Activated T-cell treated with anti-CD3 and anti-CD28 coated beads for 48 hours (primary cell): Measurements from ENCODE around the gene PREX1.

Experiments used
- DNase-seq: peaks from one replicate; pipeline ENCODE4 v3.0.0-alpha.2; 2020; ENCODE audit warnings: low read depth

Gene PREX1

GRCh38 chr20:48656661-48657211 is 171.1 kb downstream of the PREX1 start:
- DNase-seq = no peak

DNA sequence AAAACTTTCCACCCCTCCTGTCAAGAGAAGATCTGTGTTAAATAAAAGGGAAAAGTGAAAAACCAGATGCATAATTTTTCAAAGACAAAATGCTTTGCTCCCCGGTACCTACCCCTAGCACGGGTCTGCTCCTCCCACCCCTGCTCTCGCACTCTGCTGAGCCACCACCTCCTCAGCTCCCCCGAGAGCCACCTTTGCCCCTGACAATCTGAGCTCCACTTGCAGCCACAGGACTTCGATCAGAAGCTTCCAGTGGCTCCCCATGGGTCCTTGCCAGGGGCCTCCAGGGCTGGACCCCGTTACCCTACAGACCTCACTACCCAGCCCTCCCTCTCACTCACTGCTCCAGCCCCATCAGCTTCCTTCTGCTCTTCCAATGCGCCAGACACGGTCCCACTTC is 171.7 kb downstream of the PREX1 start:
- DNase-seq = no peak

- no peak for DNase-seq
These were observed 174.1 kb downstream of the PREX1 start for GRCh38 chr20:48653706-48654051.

GRCh38 chr20:48652961-48653705 is 174.7 kb downstream of the PREX1 start:
- DNase-seq = no peak

DNA sequence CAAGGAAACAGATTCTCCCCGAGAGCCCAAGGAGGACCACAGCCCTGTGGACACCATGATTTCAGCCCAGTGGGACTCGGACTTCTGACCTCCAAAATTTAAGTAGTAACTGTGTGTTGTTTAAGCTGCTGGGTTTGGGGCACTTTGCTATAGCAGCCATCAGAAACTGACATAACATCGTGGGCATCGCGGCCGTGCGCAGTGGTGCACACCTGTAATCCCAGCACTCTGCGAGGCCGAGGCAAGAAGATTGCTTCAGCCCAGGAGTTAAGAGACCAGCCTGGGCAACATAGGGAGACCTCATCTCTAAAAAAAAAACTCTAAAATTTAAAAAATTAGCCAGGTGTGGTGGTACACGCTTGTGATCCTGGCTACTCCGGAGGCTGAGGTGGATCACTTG is 175.8 kb downstream of the PREX1 start:
- no peak for DNase-seq

- DNase-seq = no peak
These were observed 176.5 kb downstream of the PREX1 start for GRCh38 chr20:48651271-48651670.

- no peak for DNase-seq
These were observed 177.9 kb downstream of the PREX1 start for GRCh38 chr20:48649868-48650267.

DNA sequence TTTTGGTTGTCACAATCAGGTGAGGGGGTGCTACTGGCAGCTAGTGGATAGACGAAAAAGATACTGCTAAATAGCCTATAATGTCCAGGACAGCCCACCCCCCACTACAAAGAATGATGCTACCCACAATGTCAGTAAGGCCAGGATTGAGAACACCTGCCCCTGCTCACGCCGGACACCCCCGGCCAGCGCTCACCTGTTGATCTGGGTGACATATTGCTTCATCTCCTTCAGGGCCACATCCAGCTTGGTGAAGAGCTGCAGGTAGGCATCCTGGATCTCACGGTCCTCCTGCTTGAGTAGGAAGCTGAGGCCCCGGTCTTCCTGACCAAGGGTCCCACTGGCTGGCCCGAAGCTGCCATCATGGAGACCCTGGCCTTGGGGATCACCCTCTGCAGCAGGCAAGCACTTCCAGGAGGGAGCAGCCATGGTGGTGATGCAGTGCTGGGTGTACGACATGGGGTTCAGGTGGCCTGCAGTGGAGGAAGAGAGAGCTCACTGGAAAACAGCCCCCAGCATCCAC is 178.6 kb downstream of the PREX1 start:
- DNase-seq = no peak

DNA sequence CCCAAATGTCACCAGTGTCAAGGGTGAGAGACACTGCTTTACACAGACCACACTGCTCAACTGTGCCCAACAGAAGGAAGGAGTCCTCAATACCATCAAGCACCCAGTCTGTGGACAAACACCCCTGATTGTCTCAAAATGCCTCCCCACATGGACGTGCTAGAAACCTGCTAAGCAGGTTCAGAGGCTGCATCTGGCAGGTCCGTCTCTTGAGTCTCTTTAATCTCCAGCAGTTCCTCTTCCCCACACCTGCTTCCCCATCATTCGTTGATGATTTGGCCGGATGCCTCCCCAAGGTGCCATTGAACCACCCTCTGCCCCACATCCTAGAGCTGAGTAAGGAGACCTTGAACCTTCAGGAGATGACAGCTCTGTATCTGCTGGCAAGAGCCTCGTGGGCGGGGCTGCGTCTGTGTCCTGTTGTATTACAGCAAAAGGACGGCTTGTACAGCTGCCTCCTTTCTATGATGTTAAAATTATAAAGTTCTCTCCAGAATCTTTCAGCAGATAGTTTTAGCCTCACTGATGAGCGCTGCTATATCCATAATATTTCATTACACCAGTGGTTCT is 179.2 kb downstream of the PREX1 start:
- no peak for DNase-seq

DNA sequence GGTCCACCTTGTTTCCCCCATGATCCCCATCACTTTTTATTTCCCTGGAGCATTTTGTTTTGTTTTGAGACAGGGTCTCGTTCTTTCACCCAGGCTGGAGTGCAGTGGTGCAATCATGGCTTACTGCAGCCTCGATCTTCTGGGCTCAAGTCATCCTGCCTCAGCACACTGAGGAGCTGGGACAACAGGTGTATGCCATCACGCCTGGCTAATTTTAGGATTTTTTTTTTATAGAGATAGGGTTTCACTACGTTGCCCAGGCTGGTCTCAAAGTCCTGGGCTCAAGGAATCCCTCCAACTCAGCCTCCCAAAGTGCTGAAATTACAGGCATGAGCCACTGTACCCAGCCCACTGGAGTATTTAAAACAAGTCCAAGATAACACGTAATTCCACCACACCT is 179.9 kb downstream of the PREX1 start:
- DNase-seq = no peak

DNA sequence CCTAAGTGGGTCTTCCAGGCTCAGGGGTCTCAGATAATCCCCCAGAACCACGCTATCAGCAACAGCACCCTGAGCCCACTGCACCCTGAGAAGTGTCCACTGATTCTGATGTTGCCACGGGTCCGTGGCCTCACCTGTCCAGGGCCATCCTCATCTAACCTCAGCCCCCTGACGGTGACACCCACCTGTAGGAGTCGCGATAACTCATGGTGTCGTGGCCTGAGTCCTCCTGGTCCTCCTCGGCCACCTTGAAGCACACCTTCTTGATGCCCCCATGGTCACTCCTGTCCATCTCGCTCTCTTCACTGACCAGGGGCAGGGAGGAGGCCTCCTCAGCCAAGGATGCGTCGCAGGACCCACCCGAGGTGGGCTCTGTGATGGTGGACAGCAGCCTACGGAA is 182.1 kb downstream of the PREX1 start:
- no peak for DNase-seq

DNA sequence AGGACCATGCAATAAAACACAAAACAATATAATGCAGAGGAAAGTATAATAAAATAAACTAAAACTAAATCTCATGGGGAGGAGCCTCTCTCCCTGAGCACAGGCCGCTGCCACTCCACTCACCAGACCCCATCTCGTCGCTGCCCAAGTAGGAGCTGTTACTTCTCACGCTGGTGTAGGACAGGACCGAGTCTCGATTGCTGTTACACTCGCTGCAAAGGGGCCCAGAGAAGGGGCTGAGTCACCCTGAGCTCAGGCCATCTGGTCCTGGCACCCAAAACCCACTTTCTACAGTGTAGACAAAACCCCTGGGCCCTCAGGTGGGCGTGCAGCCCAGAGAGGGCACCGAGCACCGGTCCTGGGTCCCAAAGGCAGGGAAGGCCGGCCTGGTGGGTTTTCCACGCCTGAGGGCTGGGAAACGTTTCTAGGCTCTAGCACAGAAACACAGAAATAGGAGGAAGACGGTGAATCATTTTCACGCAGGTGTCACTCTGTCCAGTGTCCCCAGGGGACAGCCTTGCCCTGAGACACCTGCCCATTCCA is 183.4 kb downstream of the PREX1 start:
- DNase-seq = no peak

GRCh38 chr20:48642105-48642880 is 185.5 kb downstream of the PREX1 start:
- DNase-seq = no peak

DNA sequence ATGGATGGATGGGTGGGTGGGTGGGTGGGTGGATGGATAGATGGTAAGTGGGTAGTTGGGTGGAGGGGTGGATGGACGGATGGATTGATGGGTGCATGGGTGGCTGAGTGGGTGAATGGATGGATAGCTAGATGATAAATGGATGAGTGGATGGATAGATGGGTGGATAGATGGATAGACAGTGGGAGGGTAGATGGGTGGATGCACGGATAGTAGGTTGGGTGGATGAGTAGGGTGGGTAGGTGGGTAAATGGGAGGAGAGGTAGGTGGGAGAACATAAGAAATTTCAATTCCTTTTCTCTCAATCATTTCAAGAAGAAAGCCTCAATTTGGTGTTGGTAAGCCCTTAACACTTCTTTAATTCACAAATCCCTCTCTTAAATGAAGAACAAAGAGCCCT is 186.9 kb downstream of the PREX1 start:
- no peak for DNase-seq

DNA sequence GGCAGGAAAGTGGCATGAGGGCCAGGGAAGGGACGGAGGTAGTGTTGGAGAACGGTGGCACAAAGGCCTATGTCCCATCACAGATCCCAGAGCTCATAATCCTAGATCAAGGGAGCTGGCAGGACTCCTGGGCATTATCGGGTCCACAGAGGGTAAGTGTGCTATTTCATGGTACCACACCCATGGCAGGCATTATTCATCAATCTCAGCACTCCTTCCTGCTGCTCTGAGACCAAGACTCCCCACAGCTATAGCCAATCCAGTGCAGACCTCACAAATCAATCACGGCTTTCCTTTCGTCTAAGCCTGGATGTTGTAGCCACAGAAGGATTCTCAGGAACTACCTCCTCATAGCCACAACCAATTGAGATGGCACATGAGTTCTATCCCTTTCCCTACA is 187.9 kb downstream of the PREX1 start:
- DNase-seq = no peak

DNA sequence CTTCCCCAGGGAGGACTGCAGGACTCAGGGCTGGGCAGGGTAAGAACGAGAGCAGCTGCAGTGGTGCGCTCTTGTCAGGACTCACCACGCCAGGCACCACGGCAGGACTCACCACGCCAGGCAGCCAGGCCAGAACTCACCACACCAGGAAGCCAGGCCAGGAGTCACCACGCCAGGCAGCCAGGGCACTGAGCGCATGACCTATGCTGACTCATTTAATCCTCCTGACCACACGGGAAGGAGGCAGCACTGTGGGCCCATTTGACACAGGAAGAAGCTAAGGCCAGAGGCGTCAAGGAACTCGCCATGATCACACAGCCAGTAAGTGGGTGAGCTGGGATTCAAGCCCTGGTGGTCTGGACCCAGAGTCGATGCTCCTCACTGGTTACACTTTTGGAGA is 189.3 kb downstream of the PREX1 start:
- no peak for DNase-seq

DNA sequence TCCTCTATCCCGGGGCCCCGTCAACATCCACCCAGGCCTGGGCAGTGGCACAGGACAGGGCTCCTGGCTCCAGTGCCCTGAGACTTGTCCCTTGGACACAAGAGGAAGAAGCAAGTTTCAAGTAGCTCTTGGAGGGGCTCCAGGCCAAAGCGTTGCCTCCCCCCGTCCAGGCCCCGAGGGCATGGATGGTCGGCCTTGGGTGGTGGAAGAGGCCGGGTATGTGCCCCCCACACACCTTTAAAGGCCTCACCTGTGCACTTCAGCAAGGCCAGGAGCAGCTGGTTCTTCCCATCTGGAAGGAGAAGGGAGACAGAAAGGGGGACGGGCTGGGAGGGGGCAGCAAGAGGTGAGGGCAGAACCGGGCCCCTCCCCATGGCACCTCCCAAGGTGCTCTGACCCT is 190.3 kb downstream of the PREX1 start:
- no peak for DNase-seq

- DNase-seq = no peak
These were observed 191.5 kb downstream of the PREX1 start for GRCh38 chr20:48636301-48636700.

DNA sequence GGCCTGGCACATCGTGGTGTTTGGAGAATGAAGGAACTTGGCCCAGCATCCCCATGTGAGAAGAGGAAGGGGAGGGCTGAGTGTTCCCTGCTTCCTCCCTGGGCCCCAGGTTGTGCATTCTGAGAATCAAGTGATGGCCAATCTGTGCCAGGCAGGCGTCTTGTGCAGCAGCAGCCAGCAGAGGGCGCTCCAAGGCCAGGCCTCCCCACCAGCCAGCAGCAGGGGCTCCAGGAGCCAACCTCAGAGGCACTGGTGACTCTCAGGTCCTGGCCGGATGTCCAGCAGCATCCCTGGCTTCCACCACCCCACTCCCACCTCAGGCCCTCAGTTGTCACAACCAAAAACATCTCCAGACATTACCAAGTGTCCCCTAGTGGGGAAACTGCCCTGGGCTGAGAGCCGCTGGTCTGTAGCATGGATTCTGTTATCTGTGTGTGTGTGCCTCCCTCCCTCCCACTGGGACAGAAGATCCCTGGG is 192.0 kb downstream of the PREX1 start:
- peak; percentile 68 for DNase-seq

DNA sequence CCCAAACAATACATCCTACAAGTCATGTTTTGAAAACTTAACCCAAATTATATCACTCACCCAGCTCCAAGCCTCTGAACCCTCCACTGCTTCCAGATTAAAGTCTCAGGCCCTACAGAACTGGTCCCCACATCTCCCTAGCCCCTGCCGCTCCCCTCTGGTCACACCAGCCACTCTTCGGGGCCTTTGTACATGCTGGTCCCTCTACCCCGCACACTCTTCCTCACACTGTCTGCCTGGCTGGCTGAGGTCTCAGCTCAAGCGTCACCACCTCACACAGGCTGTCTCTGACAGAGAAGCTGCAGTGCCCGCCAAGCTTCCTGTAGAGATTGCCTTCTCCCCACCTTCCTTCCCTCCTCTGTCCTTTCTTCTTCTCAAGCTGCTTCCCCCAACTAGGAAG is 192.4 kb downstream of the PREX1 start:
- DNase-seq = no peak

DNA sequence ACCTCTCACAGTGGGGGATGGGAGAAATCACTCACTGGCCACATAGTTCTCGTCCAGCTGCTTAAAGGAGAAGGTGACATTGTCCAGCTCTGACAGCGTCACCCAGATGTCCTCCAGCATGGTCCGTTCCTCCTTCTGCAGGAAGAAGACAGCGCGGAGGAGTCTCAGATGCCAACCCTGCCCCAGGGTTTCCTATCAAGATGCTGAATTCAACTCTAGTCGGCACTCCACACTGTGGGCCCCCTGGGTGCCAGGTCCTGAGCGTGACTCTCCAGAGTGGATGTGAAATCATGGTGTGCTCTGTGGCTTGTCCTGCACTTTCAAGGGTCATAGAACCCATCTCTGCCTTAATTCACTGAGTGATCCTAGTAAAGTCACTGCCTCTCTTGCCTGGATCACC is 193.2 kb downstream of the PREX1 start:
- DNase-seq = no peak

- no peak for DNase-seq
These were observed 194.1 kb downstream of the PREX1 start for GRCh38 chr20:48633620-48634257.
